Measurements from ENCODE around the gene TPBG.

The TPBG gene
- 0.04 to 0.65 (median 0.19) reads per million in 3 experiments for total RNA-seq

DNA sequence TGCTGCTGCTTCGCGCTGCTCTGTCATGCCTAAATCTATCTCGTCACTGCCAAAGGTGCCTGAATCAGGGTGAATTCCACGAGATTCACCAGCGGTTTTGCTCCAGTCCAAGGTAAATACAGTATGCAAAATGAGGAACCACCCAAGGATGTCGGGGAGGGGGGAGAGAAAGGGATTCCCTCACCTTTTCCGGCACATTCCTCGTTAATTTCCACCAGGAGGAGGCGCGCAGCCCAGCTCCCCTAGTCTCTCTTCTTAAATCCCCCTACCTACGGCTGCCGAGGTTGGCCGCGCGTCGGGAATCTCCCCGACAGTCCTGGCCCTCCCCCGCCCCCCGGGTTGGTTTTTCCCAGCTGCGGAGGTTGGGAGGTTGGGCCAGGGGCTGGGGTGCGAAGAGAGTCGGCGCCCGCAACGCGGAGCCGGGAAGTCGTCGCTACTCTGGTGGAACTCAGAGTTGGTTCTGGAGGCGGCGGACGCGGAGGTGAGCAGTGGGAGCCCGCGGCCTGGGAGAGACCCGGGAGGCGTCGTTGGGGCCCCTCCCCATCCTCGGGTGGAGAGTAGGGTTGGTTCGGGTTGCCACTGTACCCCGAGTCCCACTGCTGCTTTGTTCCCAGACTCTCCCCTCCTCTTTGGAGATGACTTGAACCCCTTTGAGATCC is at the start of gene TPBG:
Gene TPBG (plus strand): TSS at position 390 of the 659 bp plus-strand sequence. CDS start 1,145 bp downstream, outside the sequence.
- DNase-seq: no peak

DNA sequence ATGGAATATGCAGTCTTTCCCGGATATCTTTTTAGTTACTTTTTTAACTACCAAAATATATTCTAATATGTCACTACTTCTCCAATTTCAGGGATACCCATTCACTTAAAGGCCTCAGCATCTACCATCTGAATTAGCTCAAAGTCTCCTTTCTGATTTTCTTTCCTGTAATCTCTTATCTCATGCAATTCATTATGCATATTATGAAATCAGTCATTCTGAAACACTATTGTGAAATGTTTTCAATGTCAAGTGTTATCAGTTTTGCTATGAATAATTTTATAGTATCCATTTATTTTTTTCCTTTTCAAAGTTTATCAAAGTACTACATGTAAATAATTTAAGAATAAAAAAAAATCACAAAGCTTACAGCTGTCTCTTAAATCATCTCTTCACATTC is 41.2 kb upstream of the TPBG start:
- DNase-seq: no peak

DNA sequence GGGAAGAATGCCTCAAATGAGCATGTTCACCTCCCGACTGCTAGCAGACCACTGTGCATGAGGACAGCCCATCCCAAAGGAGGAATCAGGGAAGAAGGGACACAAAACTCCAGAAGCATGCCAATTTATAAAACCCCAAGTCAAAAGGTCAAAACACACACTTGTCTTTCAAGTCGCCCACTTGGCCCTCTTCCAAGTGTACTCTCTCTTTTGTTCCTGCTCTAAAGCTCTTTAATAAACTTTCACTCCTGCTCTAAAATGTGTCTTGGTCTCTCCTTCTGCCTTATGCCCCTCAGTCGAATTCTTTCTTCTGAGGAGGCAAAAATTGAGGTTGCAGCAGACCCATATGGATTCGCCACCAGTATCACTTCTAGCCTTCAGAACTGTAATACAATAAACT is 33.9 kb upstream of the TPBG start:
- no peak for DNase-seq

- DNase-seq: no peak
Observed at GRCh38 chr6:82330171-82330804, 33.3 kb upstream of the TPBG start.

GRCh38 chr6:82331031-82331773 is 32.4 kb upstream of the TPBG start:
- DNase-seq: no peak

- no peak for DNase-seq
Observed at GRCh38 chr6:82333781-82334180, 29.8 kb upstream of the TPBG start.

DNA sequence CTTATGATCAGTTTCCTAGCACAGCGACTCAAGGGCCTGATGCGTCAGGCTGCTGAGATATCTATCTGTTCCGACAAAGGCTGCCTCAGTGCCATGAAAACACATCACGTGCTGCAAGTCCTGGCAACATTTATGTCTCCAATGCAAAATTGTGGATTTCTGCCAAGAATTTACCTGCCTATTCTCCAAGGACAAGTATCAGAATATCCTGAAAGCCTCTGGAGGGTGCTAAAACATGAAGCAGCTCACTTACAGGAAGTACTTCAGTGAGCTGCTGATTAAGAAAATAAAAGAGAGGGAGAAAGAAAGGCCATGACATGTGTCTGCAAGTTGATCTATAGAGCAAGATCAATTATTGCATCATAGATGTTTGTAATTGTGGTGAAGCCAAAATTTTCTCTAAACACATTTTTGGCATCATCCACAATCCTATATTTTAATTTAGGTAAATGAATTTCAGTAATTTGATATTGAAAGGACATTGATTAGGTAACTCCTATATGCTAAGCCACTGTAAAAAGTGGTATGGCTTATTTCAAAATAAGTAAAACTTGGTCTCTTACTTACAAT is 25.8 kb upstream of the TPBG start:
- no peak for DNase-seq

DNA sequence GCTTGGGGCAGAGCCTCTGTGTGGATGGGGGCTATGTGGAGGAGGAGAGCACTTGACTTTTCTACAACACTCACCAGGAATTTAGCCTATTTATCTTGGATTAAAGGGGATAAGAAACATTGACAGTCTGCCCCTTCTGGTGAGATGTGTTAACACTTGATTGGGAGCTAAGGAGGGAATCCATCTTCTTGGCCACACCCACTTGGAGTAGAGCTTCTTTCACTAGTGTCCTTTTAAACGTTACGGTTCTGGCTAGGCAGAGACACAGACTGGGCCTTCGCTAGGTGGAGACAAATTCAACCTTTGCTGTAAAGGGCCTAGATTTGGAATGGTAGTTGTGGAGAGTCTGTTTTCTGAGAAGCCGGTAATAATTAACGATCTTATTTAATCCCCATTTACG is 15.5 kb upstream of the TPBG start:
- DNase-seq: no peak

- no peak for DNase-seq
Observed at GRCh38 chr6:82353848-82354247, 9.8 kb upstream of the TPBG start.

DNA sequence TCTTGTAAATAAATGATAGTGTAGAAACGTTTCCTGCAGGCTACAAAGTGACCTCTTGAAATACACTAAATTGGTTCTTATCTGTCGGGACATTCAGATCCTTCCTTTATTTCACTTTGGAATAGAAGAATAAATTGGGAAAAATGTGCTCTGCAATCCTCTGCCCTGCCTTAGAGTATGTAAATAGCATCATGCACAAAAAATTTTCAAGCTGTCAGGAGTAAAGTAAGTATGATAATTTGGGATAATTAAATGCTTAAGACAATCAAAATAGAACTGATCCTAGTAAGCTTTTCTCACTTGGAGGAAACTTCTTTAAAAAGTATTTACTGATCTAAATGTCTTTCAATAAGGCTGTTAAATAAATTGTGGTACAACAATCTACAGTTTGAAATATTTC is 3.1 kb upstream of the TPBG start:
- no peak for DNase-seq

- no peak for DNase-seq
Observed at GRCh38 chr6:82361631-82362030, 2.0 kb upstream of the TPBG start.

GRCh38 chr6:82362144-82362543 is 1.5 kb upstream of the TPBG start:
- no peak for DNase-seq

DNA sequence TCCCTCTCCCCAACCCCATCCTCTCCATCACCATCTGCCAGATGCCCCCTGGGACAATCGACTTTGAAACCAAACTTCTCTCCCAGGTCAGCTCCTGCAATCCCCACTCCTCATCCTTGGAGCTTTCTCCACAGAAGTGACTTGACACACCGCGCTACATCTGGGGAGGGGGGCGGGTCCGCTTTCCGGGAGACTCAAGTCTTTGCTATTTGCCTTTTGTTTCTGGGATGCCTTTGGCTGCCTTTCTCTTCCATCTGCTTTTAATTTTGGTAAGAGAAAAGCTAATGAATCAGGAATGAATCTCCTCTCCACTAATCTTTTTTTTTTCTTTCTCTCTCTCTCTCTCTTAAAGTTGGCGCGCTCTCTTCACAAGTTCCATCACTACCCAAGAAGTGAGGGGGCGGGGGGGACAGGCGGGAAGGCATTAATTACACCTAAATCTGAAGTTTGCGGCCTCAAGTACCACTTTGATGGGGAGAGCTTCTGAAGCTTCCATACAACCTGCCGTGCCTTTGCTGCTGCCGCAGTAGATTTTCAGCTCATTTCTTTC is 664 bp upstream of the TPBG start:
- DNase-seq: no peak

DNA sequence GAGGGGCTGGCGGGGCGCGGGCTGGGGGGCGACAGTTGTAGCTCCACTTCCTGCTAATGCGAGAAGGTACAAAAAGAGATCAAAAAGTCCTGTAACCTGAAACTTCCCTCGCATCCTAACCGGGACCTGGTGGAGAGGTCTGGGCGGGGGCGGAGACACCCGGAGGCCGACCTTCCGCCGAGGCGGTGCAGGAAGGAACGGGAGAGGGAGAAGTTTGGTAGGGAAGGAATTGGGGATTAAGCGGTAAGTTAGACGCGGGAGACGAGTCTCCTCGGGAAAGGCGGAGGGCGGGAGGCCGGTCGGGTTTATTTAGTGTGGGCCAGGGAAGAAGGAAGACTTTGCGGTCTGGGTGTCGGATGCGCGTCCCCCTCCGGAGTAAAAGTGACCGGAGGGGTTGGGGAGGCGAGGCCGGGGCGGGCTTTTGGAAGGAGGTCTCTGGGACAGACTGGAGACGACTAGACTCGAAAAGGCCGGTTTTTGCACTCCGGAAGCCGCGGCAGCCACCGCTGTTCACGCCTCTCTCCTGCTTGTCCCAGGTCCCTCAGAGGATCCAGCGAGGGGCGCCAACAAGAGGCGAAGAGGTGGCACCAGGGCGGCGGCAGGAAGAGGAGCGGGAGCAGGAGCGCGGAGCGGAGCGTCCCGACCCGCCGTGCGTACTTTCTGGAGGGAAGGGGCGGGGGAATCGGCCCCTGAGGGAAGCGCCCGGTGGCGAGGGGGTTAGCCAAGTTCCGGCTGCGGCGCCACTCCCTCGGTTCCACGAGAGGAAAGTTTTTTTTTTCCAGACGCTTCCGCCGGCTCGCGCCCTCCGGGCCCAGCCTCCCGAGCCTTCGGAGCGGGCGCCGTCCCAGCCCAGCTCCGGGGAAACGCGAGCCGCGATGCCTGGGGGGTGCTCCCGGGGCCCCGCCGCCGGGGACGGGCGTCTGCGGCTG is 734 bp downstream of the TPBG start:
- no peak for DNase-seq

GRCh38 chr6:82365016-82365795 is 1.6 kb downstream of the TPBG start:
- DNase-seq: no peak

GRCh38 chr6:82367704-82368103 is 4.1 kb downstream of the TPBG start:
- no peak for DNase-seq

- no peak for DNase-seq
Observed at GRCh38 chr6:82370788-82371187, 7.2 kb downstream of the TPBG start.

DNA sequence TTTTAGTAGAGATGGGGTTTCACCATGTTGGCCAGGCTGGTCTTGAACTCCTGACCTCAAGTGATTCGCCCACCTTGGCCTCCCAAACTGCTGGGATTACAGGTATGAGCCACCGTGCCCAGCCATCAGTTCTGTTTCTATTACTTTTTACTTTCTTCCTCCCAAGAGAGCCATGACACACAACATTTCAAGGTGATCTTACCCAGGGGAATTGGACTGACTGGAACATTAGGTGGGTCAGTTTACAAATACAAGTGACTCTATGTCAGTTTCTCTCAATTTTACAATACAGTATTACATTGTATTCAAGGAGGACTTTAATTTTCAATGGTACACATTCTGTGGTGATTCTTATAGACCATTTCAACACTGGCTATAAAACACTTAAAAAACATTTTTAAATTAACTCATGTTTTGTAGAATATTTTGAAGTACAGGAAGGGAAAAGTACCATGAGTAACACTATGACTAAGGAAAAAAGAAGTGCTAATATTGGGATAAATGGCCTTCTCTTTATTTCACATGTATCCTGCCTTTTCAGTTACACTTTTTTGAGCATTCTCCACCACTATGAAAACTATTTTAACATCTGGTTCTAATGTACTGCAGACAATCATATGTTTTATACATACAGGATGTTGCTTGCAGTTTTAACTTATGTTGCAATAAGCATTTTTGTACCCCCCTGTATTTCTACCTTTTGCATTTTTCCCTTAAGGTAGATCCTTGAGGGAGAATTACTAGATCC is 8.4 kb downstream of the TPBG start:
- DNase-seq: no peak

GRCh38 chr6:82372656-82373055 is 9.0 kb downstream of the TPBG start:
- DNase-seq: no peak

DNA sequence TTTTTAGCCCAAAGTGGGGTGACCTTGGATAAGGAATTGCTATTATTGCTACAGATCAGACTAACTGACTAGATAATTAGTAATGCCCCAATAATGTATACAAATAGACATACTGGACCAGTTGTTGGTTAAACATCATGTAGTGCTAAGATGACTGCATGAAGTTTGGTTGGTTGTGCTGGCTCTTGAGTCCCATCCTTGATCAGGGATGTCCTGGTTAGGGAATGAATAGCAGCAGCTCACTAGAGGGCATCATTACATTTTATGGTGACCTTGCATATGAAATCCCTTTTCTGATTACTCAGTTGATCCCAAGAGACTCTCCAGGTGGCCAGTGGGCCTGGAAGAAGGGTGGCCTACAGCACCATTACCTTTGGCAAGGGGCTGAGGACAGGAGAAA is 10.9 kb downstream of the TPBG start:
- DNase-seq: no peak

- DNase-seq: no peak
Observed at GRCh38 chr6:82376636-82377035, 13.0 kb downstream of the TPBG start.

Measured in central memory CD4-positive, alpha-beta T cell (primary cell).